DMS153 treated with DMSO at 0.1 percent for 48 hours (cell line): Measurements from ENCODE around the gene GPR156.

Source experiments
- DNase-seq: peaks from one replicate; lab custom pipeline; 2025; ENCODE audit not compliant: unreplicated experiment; lab: John Stamatoyannopoulos, UW

GPR156 gene

GRCh38 chr3:120130656-120131055, 154.4 kb downstream of the GPR156 start:
- no peak for DNase-seq

GRCh38 chr3:120129718-120130513, 155.1 kb downstream of the GPR156 start:
- no peak for DNase-seq

- no peak for DNase-seq
These were observed 156.0 kb downstream of the GPR156 start for GRCh38 chr3:120129051-120129450.

- DNase-seq = no peak
These were observed 159.0 kb downstream of the GPR156 start for GRCh38 chr3:120125992-120126391.

GRCh38 chr3:120119846-120120510, 165.0 kb downstream of the GPR156 start:
- DNase-seq = no peak
